Activated CD4-positive, CD25-positive, alpha-beta regulatory T cell treated with anti-CD3 and anti-CD28 coated beads, Interleukin-2, amount 50 U/mL, for 72 hours (primary cell): ENCODE measurements around the gene FYCO1.

Experiments
- DNase-seq: peaks from one replicate; pipeline ENCODE4 v3.0.0; 2021

FYCO1 gene

DNA sequence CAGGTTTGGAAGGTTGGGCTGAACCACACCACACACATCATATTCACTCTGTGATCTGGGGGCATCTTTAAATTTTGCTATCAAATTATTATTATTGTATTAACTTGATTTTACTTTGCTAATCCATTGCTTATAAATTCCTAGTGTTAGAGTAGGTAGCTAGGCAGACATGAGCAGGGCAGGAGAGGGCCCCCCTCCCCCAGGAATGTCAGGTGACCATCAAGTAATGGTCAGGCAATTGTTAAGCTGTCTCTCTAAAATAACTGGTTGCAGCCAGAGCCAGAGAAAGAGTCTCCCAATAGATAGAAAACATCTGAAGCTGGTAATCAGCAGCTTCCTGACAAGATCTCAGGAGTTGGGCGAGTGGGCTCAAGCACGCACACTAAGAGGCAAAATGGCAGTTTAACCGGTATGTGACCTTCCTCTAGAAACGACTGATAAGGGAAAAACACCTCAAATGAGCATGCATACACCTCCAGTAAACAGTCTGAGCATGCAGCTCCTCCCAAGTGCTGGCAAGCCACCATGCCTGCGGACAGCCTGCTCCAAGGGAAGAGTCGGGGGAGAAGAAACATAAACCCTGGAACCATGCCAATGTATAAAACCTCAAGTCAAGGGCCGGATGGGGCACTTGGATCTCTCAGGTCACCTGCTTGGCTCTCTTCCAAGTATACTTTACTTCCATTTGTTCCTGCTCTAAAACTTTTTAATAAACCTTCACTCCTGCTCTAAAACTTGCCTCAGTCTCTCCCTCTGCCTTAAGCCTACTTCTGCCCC lies 55.4 kb downstream of the FYCO1 start:
- no peak for DNase-seq

DNA sequence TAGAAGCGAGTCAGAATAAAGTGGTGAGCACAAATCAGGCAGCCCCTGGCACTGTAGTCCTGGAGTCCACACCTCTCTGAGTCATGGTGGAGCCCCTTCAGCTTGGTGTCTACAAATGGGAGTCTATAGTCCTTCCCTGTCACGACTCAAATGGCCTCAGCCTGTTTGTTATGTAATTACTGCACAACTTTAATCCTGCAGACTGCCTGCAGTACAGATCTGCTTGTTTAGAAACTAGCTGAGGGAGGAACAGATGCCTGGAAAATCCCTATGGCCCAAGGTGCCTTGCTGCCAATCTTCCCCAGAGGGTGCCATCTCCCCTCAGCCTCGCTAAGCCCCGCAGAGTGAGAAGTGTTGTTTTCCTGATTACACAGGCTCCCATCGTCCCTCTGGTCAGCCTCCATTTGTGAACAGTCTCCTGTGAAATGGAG lies 56.3 kb downstream of the FYCO1 start:
- DNase-seq: no peak

DNA sequence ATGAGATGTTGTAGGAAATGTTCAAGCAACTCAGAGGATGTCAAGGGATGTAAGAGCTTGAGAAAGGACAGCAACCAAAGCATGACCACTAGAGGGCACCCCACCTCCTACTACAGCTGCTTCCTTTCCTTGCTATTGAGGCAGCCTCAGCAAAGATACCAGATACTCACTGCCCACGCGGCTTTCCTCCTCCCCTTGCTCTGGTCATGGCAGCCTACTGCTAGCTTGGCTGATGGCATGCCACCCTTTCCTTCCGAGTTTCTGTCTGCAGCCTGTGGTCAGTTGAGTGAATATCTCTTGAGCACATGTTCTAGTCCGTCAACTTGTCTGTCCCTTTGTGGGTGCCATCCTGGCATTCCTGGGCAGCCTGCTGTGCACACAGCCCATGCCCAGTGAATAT lies 56.8 kb downstream of the FYCO1 start:
- peak; percentile 83 for DNase-seq

DNA sequence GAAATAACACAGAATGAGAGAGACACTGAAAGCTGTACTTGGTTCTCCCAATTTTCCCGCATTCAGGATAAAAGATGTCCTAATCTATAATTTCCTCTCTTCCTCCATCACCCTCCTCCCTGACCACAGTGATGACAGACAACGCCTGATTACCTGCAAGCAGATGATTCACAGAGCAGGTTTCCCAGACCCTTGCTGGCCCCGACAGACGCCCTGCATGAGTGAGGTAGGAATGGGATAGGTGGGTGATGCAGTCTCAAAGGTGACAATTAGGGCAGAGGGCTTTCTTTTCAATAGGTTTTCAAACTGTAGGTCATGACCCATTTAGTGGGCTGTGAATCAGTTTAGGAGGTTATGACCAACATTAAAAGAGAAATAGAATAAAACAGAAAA lies 57.6 kb downstream of the FYCO1 start:
- DNase-seq: no peak

DNA sequence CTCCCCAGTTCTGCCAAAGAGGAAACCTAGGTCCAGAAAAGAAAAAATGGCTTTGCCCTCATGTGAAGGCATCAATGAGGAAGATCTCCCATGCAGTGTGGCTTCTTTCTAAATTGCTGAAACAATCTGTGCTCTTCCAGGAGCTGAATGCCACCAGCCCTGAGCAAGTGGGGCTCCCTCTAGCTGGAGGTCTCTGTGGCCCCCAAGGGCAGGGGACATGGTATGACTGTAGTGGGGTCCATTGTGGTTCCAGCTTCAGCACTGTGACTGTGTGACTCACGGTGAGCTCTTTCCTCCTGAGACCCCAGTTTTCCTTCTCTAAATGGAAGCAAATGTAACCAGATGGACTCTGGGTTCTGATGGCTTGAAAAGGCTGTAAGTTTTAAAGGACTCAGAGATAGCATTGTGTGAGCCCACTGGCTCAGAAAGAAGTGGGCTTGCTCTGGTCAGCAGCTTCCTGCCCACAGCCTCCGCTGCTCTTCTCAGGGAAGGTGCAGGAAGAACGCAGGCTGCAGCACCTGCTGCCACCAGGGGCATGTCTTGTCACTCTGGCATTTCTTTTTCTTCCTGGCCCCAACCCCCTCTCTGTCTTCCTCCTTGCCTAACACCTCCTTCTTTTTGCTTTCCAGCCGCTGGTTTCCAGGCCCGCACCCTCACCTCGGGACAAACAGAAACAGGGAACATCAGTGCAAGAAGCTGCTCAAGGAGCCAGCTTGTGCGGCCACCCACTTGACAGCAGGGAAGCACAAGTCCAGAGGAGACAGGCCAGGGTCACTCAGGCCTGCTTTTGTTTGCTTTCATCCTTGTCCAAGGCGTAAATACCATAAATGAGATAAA lies 58.2 kb downstream of the FYCO1 start:
- DNase-seq: peak; percentile 25

DNA sequence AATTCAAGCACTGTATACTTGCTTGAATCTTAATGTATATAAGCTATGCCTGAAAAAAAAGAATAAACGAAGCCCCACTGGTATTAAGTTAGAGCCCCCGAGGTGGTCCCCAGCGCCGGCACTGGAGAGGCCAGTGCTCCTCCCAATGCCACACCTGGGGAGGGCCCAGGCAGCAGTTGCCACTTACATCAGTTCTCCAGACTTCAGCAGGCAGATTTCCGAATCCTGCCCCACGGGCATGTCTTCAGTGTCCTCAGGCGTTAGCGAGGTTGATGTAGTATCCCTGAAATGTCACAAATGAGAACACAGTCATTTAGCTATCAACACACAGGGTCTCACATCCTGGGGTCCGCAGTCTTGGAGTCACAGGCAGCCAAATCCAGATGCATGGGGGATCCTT lies 59.4 kb downstream of the FYCO1 start:
- DNase-seq: no peak

DNA sequence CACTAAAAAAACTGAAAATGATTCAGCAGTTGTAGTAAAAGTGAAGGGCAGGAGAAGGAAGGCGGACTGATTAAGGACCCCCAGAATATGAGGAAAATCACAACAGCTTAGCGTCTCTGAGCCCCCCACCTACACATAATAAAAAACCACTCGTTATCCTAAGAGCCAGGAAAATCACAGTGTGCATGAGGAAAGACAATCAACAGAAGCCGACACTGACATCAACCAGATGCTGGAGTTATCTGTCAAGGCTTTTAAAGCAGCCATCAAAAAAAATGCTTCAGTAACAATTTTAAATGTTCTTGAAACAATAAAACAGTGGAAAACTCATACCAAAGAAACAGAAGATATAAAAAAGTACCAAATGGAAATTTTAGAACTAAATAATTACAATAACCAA lies 62.0 kb downstream of the FYCO1 start:
- no peak for DNase-seq

DNA sequence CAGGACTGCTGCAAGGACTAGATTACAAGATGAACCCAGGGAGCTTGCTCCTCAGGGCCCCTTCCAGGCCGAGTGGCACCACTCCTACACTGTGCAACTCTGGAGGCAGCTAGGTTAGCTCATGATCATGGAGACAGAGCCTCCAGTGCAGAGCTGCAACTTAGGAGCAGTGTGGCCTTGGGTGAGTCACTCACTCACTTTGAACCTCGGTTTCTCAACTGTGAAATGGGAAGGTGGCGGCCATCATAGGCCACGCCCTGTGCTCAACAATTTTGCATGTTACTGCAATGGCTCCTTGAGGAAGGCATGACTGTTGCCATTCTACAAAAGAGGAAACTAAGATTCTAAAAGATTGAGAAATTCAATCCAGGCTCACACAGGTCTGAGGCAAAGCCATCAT lies 63.5 kb downstream of the FYCO1 start:
- DNase-seq: peak; percentile 11

DNA sequence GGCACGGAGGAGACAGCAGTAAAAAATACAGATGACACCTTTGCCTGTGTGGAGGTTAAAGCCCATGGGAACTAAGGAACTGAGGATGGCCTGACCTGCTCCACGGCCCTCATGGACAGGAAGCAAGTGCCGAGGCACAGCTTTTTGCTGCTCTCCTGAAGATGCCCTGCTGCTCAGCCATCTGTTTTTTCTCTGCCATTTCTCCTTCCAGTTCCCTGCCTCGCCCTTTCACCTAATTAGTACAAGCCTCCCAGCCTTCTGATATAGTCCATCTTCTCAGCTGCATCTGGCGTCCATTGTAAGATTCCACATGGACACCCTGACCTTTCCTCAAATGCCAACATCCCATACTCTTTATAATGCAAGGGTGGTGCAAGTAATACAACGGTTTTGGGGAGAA lies 64.1 kb downstream of the FYCO1 start:
- no peak for DNase-seq

DNA sequence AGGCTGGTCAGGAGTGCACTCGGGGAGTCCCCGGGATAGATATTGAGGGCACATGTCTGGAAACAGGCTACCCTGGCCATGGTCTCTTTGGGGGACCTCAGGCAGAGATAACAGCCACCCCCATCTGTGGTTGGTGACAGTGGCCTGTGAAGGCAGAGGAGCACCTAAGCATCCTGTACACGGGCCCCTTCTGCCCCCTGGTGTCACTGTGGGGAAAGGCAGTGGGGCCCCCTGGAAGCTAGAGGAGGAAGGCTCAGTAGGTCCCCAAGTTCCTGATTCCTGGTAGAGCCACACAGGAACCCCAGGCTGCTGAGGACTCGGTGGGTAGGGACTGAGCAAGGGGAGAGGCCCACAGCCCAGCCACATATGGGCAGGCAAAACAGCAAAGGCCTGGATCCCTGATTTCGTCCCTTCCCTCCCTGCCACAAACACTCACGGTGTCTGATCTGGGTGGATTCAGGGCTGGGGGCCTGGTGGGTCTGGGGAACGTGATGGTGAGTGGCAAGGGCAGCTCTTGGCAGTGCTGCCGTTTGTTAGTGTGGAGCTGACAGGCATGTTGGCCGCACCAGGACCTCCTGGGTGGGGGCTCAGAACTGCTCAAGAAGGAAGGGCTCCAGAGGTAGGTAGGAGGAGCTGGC lies 66.5 kb downstream of the FYCO1 start:
- peak; percentile 70 for DNase-seq

DNA sequence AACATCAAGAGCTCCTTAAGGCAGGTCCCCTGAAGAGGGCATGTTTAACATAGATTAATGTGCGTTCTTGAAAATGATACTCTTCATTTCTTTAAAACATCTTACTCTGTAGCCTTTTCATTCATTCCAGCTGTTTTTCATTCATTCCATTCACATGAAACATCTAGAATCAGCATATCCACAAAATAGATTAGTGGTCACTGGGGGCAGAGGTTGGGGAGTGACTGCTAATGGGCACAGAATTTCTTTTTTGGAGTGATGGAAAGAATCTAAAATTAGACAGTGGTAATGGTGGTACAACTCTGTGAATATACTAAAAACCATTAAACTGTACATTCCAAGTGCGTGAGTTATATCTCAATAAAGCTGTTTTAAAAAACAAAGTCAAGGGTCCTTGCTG lies 67.7 kb downstream of the FYCO1 start:
- no peak for DNase-seq

DNA sequence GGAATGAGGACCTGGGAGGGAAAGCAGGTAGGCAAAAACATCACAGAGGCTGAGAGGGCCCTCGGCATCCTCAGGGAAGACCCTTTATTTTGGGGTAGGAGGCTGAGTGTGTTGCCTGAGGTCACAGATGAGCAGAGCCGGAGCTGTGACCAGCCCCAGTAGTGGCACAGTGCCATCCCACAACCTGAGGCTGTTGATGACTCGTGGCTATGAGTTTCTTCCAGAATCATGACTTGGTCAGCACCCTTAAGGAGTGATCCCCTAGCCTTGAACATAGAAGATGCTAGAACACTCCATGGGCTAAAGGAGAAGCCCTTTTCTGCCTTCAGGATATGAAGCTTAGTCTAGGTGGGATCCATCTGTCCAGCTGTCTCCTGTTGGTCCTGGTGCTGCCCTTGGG lies 71.9 kb downstream of the FYCO1 start:
- peak; percentile 28 for DNase-seq

DNA sequence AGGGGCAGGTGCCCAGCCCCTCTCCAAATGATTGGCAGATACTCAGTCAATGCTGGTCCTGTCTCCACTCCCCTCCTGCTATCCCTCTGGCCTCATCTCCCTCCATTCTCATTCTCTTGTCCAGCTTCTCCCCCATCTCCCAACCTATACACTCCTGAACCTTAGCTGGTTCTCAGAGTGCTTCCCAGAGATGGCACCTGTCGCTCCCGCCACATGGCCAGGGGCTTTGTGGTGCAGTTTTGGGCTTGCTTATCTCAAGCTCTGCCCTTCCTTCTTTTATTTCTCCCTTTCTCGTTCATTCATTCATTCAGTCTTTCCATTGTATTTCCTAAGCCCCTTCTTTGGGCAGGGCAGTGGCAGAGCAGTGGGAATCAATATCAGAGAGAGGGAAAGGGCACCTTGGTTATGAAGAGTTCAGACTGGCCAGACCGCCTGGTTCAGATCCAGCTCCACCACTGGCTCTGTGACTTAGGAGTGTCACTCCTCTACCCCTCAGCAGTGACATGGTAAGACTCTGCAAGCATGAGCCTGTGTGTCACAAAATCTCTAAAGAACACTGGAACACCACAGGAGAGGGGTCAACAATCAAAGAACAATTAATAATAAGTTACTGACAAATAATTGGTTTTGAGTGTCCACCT lies 72.6 kb downstream of the FYCO1 start:
- peak; percentile 0 for DNase-seq

DNA sequence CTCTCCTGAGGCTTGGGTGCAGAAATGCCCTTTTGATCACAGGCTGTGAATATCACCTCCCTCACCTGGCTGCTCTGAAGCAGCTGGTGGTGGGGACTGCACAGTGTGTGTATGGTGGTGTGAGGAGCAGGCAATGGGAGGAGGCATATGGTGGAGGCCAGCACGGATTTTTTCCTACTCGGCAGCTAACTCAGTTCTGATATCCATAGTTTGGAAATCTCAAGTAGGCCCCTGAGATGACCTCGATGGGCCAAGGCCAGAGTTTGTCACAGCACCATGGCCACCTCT lies 73.6 kb downstream of the FYCO1 start:
- DNase-seq: no peak

DNA sequence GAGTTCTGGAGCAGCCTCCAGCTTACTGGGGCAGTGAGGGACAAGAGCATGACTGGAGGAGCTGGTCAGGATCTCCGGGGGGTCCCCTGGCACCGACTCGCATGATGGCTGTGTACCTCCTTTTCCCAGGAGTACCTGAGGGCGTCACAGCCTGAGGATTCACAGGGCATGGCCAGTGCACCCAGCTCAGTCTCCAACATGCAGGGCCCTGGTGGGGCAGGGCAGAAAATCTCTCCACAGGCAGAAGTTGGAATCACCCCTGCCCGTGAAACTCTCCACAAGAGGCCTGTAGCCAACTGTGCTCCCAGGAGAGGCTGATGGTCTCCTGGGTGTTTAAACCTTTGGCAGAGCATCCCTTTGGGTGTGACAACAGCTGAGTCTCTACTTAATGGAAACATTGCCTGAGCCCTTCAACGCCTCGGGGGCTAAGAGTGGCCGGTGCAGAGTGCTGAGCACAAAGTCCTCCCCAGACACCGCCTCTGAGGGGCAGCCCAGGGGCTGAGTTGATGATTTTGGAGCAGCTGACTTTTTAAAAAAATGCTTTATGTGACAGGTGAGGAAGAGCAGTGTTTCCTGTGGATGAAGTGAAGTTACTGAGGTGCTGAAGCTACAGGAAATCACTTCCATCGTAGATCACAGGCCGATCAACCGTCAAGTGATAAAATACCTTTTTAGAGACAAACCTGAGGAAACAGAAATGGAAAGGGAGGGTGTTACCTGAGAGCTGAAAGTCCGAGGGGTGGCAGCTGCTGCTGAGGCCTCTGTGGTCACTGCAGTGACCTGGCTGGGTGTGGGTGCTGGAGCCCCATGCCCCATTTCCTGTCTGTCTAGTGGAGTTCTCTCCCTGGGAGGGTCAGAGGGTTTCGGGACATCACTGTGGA lies 74.2 kb downstream of the FYCO1 start:
- DNase-seq: no peak

DNA sequence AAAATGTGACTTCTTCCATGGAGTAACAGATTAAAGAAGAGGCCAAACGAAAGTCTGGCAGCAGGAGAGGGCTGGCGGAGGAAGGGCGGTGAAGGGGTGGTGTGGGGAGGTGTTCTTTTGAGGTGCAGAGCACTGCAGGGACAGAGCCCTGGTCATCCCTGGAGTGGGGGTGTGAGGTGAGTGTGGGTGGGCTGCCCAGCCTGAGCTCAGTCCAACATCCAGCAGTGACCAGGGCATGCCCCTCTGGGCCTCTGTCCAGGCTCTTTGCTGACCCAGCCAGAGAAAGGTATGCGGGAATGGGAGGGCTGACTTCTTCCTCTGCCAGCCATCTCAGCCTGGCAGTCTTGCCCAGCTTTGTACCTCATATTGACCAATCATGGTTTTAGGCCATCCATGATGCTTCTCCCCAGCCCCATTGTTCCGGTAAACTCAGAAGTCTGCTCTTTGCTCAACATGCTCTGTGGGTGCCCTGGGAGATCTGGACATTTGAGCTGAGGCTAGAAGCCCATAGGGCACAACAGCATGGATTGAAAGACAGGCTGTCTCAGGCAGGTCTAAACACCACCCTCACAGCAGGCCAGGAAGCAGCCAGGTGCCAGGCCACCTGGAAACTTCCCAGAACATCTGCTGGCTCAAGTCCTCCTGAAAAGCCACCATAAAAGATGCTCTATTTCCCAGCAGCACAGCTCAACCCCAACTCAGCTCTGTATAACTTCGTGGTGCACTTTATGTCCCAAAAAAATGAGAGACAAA lies 78.3 kb downstream of the FYCO1 start:
- DNase-seq: no peak

DNA sequence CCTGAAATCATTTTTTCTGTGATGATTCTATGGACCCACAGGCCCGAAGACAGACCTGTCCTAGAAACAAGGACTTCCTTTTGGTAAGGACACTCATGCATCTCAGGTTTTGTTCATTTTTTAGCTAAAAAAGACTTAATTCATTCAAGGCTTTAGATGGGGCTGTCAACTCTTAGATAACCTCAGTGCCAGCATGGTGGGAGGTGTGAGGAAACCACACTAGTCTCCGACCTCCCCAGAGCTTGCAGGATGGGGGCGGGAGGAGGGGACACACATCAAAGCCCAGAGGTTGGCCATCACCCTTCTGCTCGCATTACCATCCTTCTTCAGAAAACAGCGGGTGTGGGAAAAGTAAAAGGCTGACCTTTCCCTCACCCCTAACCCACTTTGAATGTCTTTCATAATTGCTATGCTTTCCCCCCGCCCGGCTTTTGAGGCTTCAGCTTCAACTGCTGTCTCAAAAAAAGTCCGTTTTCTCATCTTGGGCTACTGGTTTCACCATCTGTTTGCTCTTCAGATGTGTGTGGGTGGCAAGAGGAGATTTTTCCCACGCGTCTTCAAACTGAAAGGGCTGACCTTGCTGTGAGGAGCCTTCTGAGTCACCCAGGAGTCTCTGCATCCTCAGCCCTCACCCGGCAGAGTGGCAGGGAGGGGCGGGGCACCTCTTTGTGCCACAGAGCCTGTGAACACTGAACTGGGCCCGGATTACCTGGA lies 79.9 kb downstream of the FYCO1 start:
- peak; percentile 74 for DNase-seq

DNA sequence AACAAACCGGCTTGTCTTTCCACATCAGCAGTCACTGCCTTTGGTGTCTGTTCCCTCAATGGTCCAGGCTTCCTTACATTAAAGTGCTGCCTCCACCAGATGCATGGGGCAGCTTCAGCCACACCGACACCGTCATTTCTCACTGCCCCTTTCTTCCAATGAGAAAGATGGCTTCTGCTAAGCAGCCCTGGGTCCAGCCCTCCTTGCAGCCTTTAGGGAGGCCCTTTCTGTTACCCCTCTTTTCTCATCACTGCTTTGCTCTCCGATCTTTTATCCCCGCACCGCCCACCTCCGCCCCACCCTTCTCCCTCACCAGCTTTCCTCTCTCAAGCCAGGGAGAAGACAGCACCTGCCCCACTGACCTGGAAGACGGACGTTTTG lies 80.6 kb downstream of the FYCO1 start:
- peak; percentile 27 for DNase-seq

DNA sequence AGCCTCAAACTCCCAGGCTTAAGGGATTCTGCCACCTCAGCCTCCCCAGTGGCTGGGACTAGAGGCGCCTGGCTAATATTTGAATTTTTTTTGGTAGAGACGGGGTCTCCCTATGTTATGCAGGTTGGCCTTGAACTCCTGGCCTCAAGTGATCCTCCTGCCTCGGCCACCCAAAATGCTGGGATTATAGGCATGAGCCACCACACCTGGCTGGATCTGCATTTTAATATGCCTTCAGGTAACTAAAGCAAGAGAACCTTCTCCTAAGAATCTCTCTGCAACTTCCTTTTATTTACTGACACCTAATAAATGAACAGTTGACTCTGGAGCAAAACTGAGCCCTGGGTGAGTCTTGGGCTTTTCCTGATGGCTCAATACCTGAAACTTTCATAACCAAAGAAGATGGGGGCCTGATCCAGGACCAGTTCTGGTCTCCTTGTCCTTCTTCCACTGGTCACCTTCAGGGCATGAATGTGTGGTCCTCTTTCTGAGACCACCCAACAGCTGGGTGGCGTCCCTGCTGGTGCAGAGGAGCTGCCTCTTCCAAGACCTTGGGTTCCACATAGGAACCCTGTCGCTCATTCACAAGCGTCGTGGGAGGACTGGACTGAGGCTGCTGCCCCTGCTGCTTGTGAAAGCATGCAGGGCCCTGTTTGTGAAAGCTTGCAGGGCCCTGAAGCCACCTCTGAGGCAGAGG lies 81.1 kb downstream of the FYCO1 start:
- no peak for DNase-seq

DNA sequence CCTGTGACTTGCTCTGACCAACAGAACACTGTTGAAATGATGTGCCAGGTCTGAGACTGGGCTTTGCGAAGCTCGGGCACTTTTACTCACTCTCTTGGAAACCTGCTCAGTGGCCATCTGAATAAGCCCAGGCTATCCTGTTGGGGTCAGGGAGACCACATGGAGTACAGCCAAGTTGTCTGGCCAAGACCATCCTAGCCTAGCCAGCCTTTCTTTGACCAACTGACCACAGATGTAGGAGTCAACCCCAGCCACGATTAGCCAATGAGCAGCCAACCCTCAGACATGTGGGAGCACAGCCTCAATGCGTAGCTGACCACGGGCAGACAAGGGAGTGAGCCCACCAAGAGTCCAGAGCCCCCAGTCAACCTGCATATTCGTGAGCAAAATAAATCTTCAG lies 83.2 kb downstream of the FYCO1 start:
- no peak for DNase-seq
